GM12801 (cell line): ENCODE measurements around the gene IL1R2.

ENCODE experiments used
- CTCF ChIP-seq: IDR thresholded peaks from one replicate; pipeline ENCODE4 v1.5.1; 2011; ENCODE audit warnings: control low read depth; ENCODE audit not compliant: insufficient read length; ENCODE audit errors: extremely low read depth

Gene IL1R2

GRCh38 chr2:102001767-102002142 lies 10.0 kb downstream of the IL1R2 start:
- TF ChIP-seq CTCF, result no peak

GRCh38 chr2:102002228-102002627 lies 10.5 kb downstream of the IL1R2 start:
- TF ChIP-seq CTCF, result no peak

GRCh38 chr2:102003696-102004095 lies 11.9 kb downstream of the IL1R2 start:
- TF ChIP-seq CTCF, result no peak

- no peak for TF ChIP-seq CTCF
Observed at GRCh38 chr2:102004581-102004980, 12.8 kb downstream of the IL1R2 start.

GRCh38 chr2:102005449-102005848 lies 13.7 kb downstream of the IL1R2 start:
- no peak for TF ChIP-seq CTCF

- no peak for TF ChIP-seq CTCF
Observed at GRCh38 chr2:102005989-102006885, 14.5 kb downstream of the IL1R2 start.

- TF ChIP-seq CTCF, result no peak
Observed at GRCh38 chr2:102006886-102007278, 15.1 kb downstream of the IL1R2 start.
